ENCODE results near the gene GSK3B.
A peak's percentile ranks its signal among the peaks of the same experiment; 100 is the strongest.

Gene GSK3B

GRCh38 chr3:120095979-120096426 is 1.8 kb upstream of the GSK3B start:
- no peak for DNase-seq (ENCODE audit: low spot score)

- peak; percentile 85 for DNase-seq (ENCODE audit: low spot score)
Observed at GRCh38 chr3:120095226-120095978, 1.2 kb upstream of the GSK3B start.

GRCh38 chr3:120094776-120095225 is 554 bp upstream of the GSK3B start:
- peak; percentile 91 for DNase-seq (ENCODE audit: low spot score)

- no peak for DNase-seq (ENCODE audit: low spot score)
Observed at GRCh38 chr3:120093119-120093910, 932 bp downstream of the GSK3B start.

GRCh38 chr3:120092474-120092873 is 1.8 kb downstream of the GSK3B start:
- DNase-seq (ENCODE audit: low spot score), result no peak

- DNase-seq (ENCODE audit: low spot score), result no peak
Observed at GRCh38 chr3:120090422-120090821, 3.8 kb downstream of the GSK3B start.

- no peak for DNase-seq (ENCODE audit: low spot score)
Observed at GRCh38 chr3:120089089-120089488, 5.2 kb downstream of the GSK3B start.

GRCh38 chr3:120088622-120089021 is 5.6 kb downstream of the GSK3B start:
- no peak for DNase-seq (ENCODE audit: low spot score)

- no peak for DNase-seq (ENCODE audit: low spot score)
Observed at GRCh38 chr3:120081719-120082118, 12.5 kb downstream of the GSK3B start.

GRCh38 chr3:120080836-120081235 is 13.4 kb downstream of the GSK3B start:
- no peak for DNase-seq (ENCODE audit: low spot score)

- DNase-seq (ENCODE audit: low spot score), result no peak
Observed at GRCh38 chr3:120077731-120078130, 16.5 kb downstream of the GSK3B start.

- no peak for DNase-seq (ENCODE audit: low spot score)
Observed at GRCh38 chr3:120072867-120073525, 21.3 kb downstream of the GSK3B start.

GRCh38 chr3:120071259-120071658 is 23.0 kb downstream of the GSK3B start:
- no peak for DNase-seq (ENCODE audit: low spot score)

- no peak for DNase-seq (ENCODE audit: low spot score)
Observed at GRCh38 chr3:120070263-120070981, 23.8 kb downstream of the GSK3B start.

- DNase-seq (ENCODE audit: low spot score), result no peak
Observed at GRCh38 chr3:120067083-120067482, 27.2 kb downstream of the GSK3B start.

- DNase-seq (ENCODE audit: low spot score), result no peak
Observed at GRCh38 chr3:120066634-120067033, 27.6 kb downstream of the GSK3B start.

- DNase-seq (ENCODE audit: low spot score), result no peak
Observed at GRCh38 chr3:120064641-120065040, 29.6 kb downstream of the GSK3B start.

GRCh38 chr3:120062474-120062873 is 31.8 kb downstream of the GSK3B start:
- no peak for DNase-seq (ENCODE audit: low spot score)

- no peak for DNase-seq (ENCODE audit: low spot score)
Observed at GRCh38 chr3:120059081-120059864, 35.0 kb downstream of the GSK3B start.

GRCh38 chr3:120057626-120058025 is 36.6 kb downstream of the GSK3B start:
- DNase-seq (ENCODE audit: low spot score), result no peak

GRCh38 chr3:120057029-120057428 is 37.2 kb downstream of the GSK3B start:
- no peak for DNase-seq (ENCODE audit: low spot score)

Measured in D341Med (cell line).